Inferior parietal cortex (tissue), 1 donor: Measurements from ENCODE around the gene DISP3.

ENCODE experiments used
- DNase-seq: peaks from one replicate; pipeline ENCODE4 v3.0.0-alpha.2; 2016; ENCODE audit errors: extremely low spot score

Gene DISP3

GRCh38 chr1:11515368-11516300, 36.7 kb downstream of the DISP3 start:
- no peak for DNase-seq

- DNase-seq: no peak
These were observed 38.1 kb downstream of the DISP3 start for GRCh38 chr1:11516961-11517635.

- DNase-seq: no peak
These were observed 39.2 kb downstream of the DISP3 start for GRCh38 chr1:11518016-11518701.

- no peak for DNase-seq
These were observed 40.1 kb downstream of the DISP3 start for GRCh38 chr1:11518791-11519628.

- no peak for DNase-seq
These were observed 40.7 kb downstream of the DISP3 start for GRCh38 chr1:11519629-11520031.

GRCh38 chr1:11520531-11521233, 41.7 kb downstream of the DISP3 start:
- DNase-seq: no peak

GRCh38 chr1:11521582-11522399, 42.8 kb downstream of the DISP3 start:
- no peak for DNase-seq

- DNase-seq: no peak
These were observed 43.7 kb downstream of the DISP3 start for GRCh38 chr1:11522400-11523235.

- no peak for DNase-seq
These were observed 44.3 kb downstream of the DISP3 start for GRCh38 chr1:11523261-11523660.

- DNase-seq: no peak
These were observed 45.0 kb downstream of the DISP3 start for GRCh38 chr1:11523746-11524464.

GRCh38 chr1:11524465-11525150, 45.7 kb downstream of the DISP3 start:
- DNase-seq: no peak

- no peak for DNase-seq
These were observed 46.2 kb downstream of the DISP3 start for GRCh38 chr1:11525151-11525505.

GRCh38 chr1:11525516-11525915, 46.6 kb downstream of the DISP3 start:
- no peak for DNase-seq

- DNase-seq: no peak
These were observed 47.3 kb downstream of the DISP3 start for GRCh38 chr1:11526071-11526895.

- no peak for DNase-seq
These were observed 48.8 kb downstream of the DISP3 start for GRCh38 chr1:11527541-11528452.
